ENCODE measurements around the gene NAA50.

GRCh38 chr3:113775516-113775915, 29.5 kb upstream of the NAA50 start:
- TF ChIP-seq CTCF (IDR thresholded peaks at IDR 0.05; ENCODE audit: low read length) (no peak), EZH2 (IDR thresholded peaks at IDR 0.05; ENCODE audit: borderline replicate concordance, low read length) (no peak)
